CD14-positive monocyte (primary cell): ENCODE measurements around the gene FAM107B. TPM values are rescaled to one million over a fixed set of nuclear protein-coding genes. Genes with fewer than 3 reads are reported as not detected.

Experiments used
- DNase-seq, 3 donors: peaks; one replicate each; pipeline ENCODE4 v3.0.0-alpha.2; 2011 to 2022
- H2AFZ ChIP-seq: 2 replicates; pipeline ENCODE4 v1.6.0; 2012; ENCODE audit warnings: mild to moderate bottlenecking, low read depth, low read length, inconsistent platforms; ENCODE audit not compliant: insufficient read depth, poor library complexity, severe bottlenecking
- H3K27ac ChIP-seq, 2 donors: 1 replicate in 1 of 2; 2 replicates in 1 of 2; pipeline ENCODE4 v1.5.1; 2012 to 2013; ENCODE audit warnings: low read length in 2 of 2, control low read depth in 1 of 2, inconsistent platforms in 1 of 2, low read depth in 1 of 2, mild to moderate bottlenecking in 1 of 2
- H3K27me3 ChIP-seq, 2 donors: one replicate each; pipeline versions ENCODE4 v1.6.0 to v1.6.1; 2011 to 2013; ENCODE audit warnings: low read length in 2 of 2; ENCODE audit not compliant: control insufficient read depth in 2 of 2, insufficient read depth in 2 of 2
- H3K36me3 ChIP-seq, 2 donors: replicated peaks in 1 of 2; 1 replicate in 1 of 2; 2 replicates in 1 of 2; pipeline versions ENCODE4 v1.5.1 to v1.6.1; 2012 to 2013; ENCODE audit warnings: low read length in 2 of 2, control low read depth in 1 of 2, inconsistent platforms in 1 of 2, mild to moderate bottlenecking in 1 of 2; ENCODE audit not compliant: insufficient read depth in 2 of 2, control insufficient read depth in 1 of 2
- H3K4me1 ChIP-seq, 2 donors: 1 replicate in 1 of 2; 2 replicates in 1 of 2; pipeline versions ENCODE4 v1.5.1 to v1.6.1; 2012 to 2013; ENCODE audit warnings: low read length in 2 of 2, control low read depth in 1 of 2, inconsistent platforms in 1 of 2, mild to moderate bottlenecking in 1 of 2, moderate library complexity in 1 of 2; ENCODE audit not compliant: insufficient read depth in 2 of 2, control insufficient read depth in 1 of 2
- H3K4me2 ChIP-seq: replicated peaks from 2 replicates; pipeline ENCODE3; 2012; ENCODE audit warnings: low read length, moderate library complexity, mild to moderate bottlenecking; ENCODE audit not compliant: poor library complexity, severe bottlenecking; ENCODE audit errors: extremely low read depth
- H3K4me3 ChIP-seq, 3 experiments: fragments of 200-600 bp in 1 of 3; sonication (generic) in 1 of 3; replicated peaks in 1 of 3; 1 replicate in 2 of 3; 2 replicates in 1 of 3; pipeline ENCODE4 v1.5.1; 2011 to 2013; ENCODE audit warnings: low read length in 3 of 3, mild to moderate bottlenecking in 3 of 3, control low read depth in 2 of 3, low read depth in 2 of 3, inconsistent platforms in 1 of 3, moderate library complexity in 1 of 3
- H3K79me2 ChIP-seq: 2 replicates; pipeline ENCODE4 v1.6.0; 2012; ENCODE audit warnings: mild to moderate bottlenecking, control low read depth, inconsistent platforms, low read length, moderate library complexity; ENCODE audit not compliant: insufficient read depth
- H3K9ac ChIP-seq: 2 replicates; pipeline ENCODE4 v1.6.0; 2017; ENCODE audit warnings: low read length, mild to moderate bottlenecking; ENCODE audit not compliant: insufficient read depth, poor library complexity, severe bottlenecking
- H3K9me3 ChIP-seq, 2 donors: replicated peaks in 1 of 2; 1 replicate in 1 of 2; 2 replicates in 1 of 2; pipeline versions ENCODE4 v1.5.1 to v1.6.1; 2012 to 2013; ENCODE audit warnings: low read length in 2 of 2, control low read depth in 1 of 2; ENCODE audit not compliant: control insufficient read depth in 1 of 2, insufficient read depth in 1 of 2
- H4K20me1 ChIP-seq: 2 replicates; pipeline ENCODE4 v1.6.0; 2012; ENCODE audit warnings: mild to moderate bottlenecking, low read length, control low read depth, moderate library complexity; ENCODE audit not compliant: insufficient read depth
- H3K27ac Mint-ChIP-seq, 7 donors: one replicate each; pipeline ENCODE4 v1.8.0; 2020; ENCODE audit warnings: mild to moderate bottlenecking in 7 of 7, mixed read lengths in 7 of 7, moderate library complexity in 6 of 7, inconsistent platforms in 2 of 7
- H3K27me3 Mint-ChIP-seq, 3 donors: one replicate each; pipeline ENCODE4 v1.8.0; 2021 to 2022; ENCODE audit warnings: low read depth in 3 of 3, mild to moderate bottlenecking in 3 of 3, mixed read lengths in 3 of 3, moderate library complexity in 3 of 3, inconsistent platforms in 1 of 3
- H3K36me3 Mint-ChIP-seq, 2 donors: one replicate each; pipeline ENCODE4 v1.8.0; 2020; ENCODE audit warnings: mixed read lengths in 2 of 2, inconsistent platforms in 1 of 2, mild to moderate bottlenecking in 1 of 2
- H3K4me1 Mint-ChIP-seq: one replicate; pipeline ENCODE4 v1.8.0; 2020; ENCODE audit warnings: mild to moderate bottlenecking, mixed read lengths
- H3K4me3 Mint-ChIP-seq, 2 donors: one replicate each; pipeline ENCODE4 v1.8.0; 2020; ENCODE audit warnings: mild to moderate bottlenecking in 2 of 2, mixed read lengths in 2 of 2, moderate library complexity in 1 of 2
- H3K9me3 Mint-ChIP-seq, 7 donors: one replicate each; pipeline ENCODE4 v1.8.0; 2020 to 2022; ENCODE audit warnings: mixed read lengths in 7 of 7, mild to moderate bottlenecking in 6 of 7, moderate library complexity in 6 of 7, inconsistent platforms in 2 of 7
- CTCF ChIP-seq: fragments of 200-600 bp; IDR thresholded peaks from one replicate; pipeline ENCODE4 v1.8.0; 2022; ENCODE audit warnings: antibody characterized with exemption, mild to moderate bottlenecking
- WGBS: methylation state at CpG from one replicate; pipeline ENCODE4 v1.1.5; 2013; ENCODE audit warnings: missing lambda C conversion rate; ENCODE audit not compliant: insufficient coverage; 5-methylcytosine and 5-hydroxymethylcytosine counted together
- intact Hi-C, 2 donors: fragments of 100-400 bp; cut with micrococcal nuclease; formaldehyde crosslinking; loops; one replicate each; pipeline versions ENCODE4 v1.15.0 to v1.15.1; 2023
- polyA plus RNA-seq, 3 donors: library from polyadenylated mRNA; depleted of rRNA in 1 of 3; unstranded in 2 of 3; stranded (reverse) in 1 of 3; fragments of 300-500 nt in 2 of 3; fragments of >200 nt in 1 of 3; fragmentation: Illumina TruSeq in 2 of 3; gene quantifications; 1 replicate in 2 of 3; 2 replicates in 1 of 3; pipeline ENCODE4 v1.2.3, GENCODE V29; 2012 to 2021

FAM107B gene
- polyA plus RNA-seq, 3 donors = 27.2 to 68.5 (median 28.4) TPM

- TF ChIP-seq CTCF = no peak
- Histone ChIP-seq H3K4me1 (peaks cover 3 to 5% of the 10 kb centered on the region in 2 donors), H3K9ac (no peak overlapping the region), H3K4me2 (no peak overlapping the region), H2AFZ (no peak overlapping the region), H3K79me2 (no peaks in the 10 kb centered on the region), H3K36me3 (no peaks in the 10 kb centered on the region), H3K9me3 (no peaks in the 10 kb centered on the region), H3K4me3 (no peak overlapping the region), H3K27ac (no peak overlapping the region), H3K27me3 (no peaks in the 10 kb centered on the region), H4K20me1 (no peaks in the 10 kb centered on the region)
- no peak overlapping the region for H3K4me3 Mint-ChIP-seq
- no peak overlapping the region for H3K27ac Mint-ChIP-seq
- no peaks in the 10 kb centered on the region for H3K36me3 Mint-ChIP-seq
- H3K4me1 Mint-ChIP-seq = peaks cover 5% of the 10 kb centered on the region
- peak; percentile 8 to 24 (median 14) for DNase-seq
- H3K27me3 Mint-ChIP-seq = peaks cover 0 to 2% (median 2%) of the 10 kb centered on the region in 3 donors
- H3K9me3 Mint-ChIP-seq = peaks cover 0 to 2% (median 0%) of the 10 kb centered on the region in 7 donors
- 20% methylated on average over 1 of the region's 1 CpG for WGBS
- intact Hi-C loops = no loop called here
Measured at GRCh38 chr10:14727465-14727864, 47.2 kb downstream of the FAM107B start.

- peaks cover 5% of the 10 kb centered on the region for H3K4me1 Mint-ChIP-seq
- Histone ChIP-seq H3K27me3 (no peaks in the 10 kb centered on the region), H3K4me3 (no peak overlapping the region), H3K79me2 (no peaks in the 10 kb centered on the region), H3K9ac (no peak overlapping the region), H3K4me2 (no peak overlapping the region), H2AFZ (no peak overlapping the region), H3K27ac (no peak overlapping the region), H3K9me3 (no peaks in the 10 kb centered on the region), H3K4me1 (peaks cover 3 to 5% of the 10 kb centered on the region in 2 donors), H3K36me3 (no peaks in the 10 kb centered on the region), H4K20me1 (no peaks in the 10 kb centered on the region)
- peaks cover 0 to 3% (median 2%) of the 10 kb centered on the region in 7 donors for H3K9me3 Mint-ChIP-seq
- H3K27ac Mint-ChIP-seq = no peak overlapping the region
- no peaks in the 10 kb centered on the region for H3K36me3 Mint-ChIP-seq
- no peak for DNase-seq
- intact Hi-C loops = no loop called here
- H3K27me3 Mint-ChIP-seq = peaks cover 0 to 2% (median 2%) of the 10 kb centered on the region in 3 donors
- no CpG with 5 or more reads among the region's 2 CpGs for WGBS
- TF ChIP-seq CTCF = no peak
- no peak overlapping the region for H3K4me3 Mint-ChIP-seq
Measured at GRCh38 chr10:14724931-14725330, 49.8 kb downstream of the FAM107B start.
